Omental fat pad (tissue), 4 donors: ENCODE results near the gene CTAG2. TPM values are rescaled to one million over a fixed set of nuclear protein-coding genes. Genes with fewer than 3 reads are reported as not detected.

Source experiments
- ATAC-seq: fragments of 150-250 bp; one replicate; pipeline ENCODE4 v1.9.1; 2016; ENCODE audit warnings: mild to moderate bottlenecking, moderate library complexity; ENCODE audit not compliant: low FRiP score
- DNase-seq: peaks from one replicate; pipeline ENCODE4 v3.0.0-alpha.2; 2019; ENCODE audit warnings: low spot score
- small RNA-seq: library from RNA; depleted of rRNA; stranded (forward); fragments of <200 nt; gene quantifications from one replicate; pipeline ENCODE3, GENCODE V24; 2016
- total RNA-seq, 4 donors: library from RNA; depleted of rRNA; stranded (reverse); fragments of >200 nt; gene quantifications; one replicate each; pipeline ENCODE4 v1.1.0, GENCODE V29; 2016
- TF ChIP-seq, protein P1 (sequence below), 3 donors: fragments of 450-650 bp; IDR thresholded peaks; one replicate each; pipeline ENCODE4 v1.5.1; 2016 to 2017; ENCODE audit warnings: antibody characterized with exemption in 3 of 3, mild to moderate bottlenecking in 3 of 3, moderate library complexity in 2 of 3

Gene CTAG2
- total RNA-seq, 4 donors from 2014 or later = not detected

DNA sequence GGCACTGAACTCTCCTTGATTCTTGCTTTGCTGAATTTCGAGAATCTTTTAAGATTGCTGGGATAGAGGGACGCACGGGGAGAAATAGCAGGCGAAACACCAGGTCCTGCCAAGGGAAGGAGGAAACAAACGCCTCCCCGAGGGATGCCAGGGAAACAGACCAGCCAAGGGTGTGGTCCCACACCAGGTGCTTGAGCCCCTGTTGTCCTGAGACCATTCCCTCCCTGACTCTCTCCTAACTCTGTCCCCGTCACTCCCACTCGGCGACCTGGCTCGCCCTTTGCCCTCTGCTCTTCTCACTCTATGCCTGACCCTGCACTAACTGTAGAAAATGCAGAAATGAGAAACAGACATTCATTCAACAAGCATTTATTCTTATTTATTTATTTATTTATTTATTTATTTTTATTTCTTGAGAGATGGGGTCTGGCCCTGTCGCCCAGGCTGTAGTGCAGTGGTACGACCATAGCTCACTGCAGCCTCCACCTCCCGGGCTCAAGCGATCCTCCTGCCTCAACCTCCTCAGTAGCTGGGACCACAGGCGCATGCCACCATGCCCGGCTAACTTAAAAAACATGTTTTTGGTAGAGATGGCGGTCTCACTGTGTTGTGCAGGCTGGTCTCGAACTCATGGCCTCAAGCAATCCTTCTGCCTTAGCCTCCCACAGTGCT is 50.5 kb downstream of the CTAG2 start:
- TF ChIP-seq, protein P1, sequence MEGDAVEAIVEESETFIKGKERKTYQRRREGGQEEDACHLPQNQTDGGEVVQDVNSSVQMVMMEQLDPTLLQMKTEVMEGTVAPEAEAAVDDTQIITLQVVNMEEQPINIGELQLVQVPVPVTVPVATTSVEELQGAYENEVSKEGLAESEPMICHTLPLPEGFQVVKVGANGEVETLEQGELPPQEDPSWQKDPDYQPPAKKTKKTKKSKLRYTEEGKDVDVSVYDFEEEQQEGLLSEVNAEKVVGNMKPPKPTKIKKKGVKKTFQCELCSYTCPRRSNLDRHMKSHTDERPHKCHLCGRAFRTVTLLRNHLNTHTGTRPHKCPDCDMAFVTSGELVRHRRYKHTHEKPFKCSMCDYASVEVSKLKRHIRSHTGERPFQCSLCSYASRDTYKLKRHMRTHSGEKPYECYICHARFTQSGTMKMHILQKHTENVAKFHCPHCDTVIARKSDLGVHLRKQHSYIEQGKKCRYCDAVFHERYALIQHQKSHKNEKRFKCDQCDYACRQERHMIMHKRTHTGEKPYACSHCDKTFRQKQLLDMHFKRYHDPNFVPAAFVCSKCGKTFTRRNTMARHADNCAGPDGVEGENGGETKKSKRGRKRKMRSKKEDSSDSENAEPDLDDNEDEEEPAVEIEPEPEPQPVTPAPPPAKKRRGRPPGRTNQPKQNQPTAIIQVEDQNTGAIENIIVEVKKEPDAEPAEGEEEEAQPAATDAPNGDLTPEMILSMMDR (IDR thresholded peaks at IDR 0.05) = no peak
- ATAC-seq (no peak), DNase-seq (no peak)

DNA sequence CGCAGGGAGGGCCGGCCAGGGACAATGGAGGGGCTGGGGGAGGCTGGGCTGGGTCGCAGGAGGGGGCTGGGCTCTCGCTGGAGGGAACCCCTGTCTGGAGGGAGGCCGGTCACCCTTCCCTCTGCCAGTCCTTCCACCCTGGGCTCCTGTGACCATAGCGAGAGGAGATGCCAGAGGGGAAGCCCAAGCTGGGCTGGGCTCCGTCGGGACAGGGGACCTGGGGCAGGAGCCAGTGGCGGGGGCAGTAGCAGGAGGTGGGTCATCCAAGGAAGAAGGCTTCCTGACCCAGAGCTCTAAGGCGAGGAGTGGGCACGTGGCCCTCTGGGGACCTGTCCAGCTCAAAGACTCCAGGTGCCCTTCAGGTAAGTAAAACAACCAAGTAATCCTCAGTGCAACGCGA is 51.2 kb downstream of the CTAG2 start:
- TF ChIP-seq, protein P1 (IDR thresholded peaks at IDR 0.05) = no peak
- DNase-seq = no peak
- no peak for ATAC-seq

Small RNA genes lying within 50 kb of the gene (small RNA-seq; reads per million reads assigned to genes)
- gene AC244090.1 = not detected
- not detected for gene AC244107.2

Other genes starting within 250 kb of the CTAG2 start
- 10 to 100 TPM; 33.4 to 47.3 (median 38.8) TPM for gene DNASE1L1, start 244.3 kb downstream of the CTAG2 start, total RNA-seq
- gene TAFAZZIN, start 242.0 kb downstream of the CTAG2 start, total RNA-seq = 10 to 100 TPM; 20.8 to 76.3 (median 33.1) TPM
- gene ATP6AP1, start 224.9 kb downstream of the CTAG2 start, total RNA-seq = 10 to 100 TPM; 23.8 to 51.8 (median 37.2) TPM
- gene GDI1, start 216.4 kb downstream of the CTAG2 start, total RNA-seq = 100 to 1,000 TPM in 2 of 4 donors, 10 to 100 TPM in 2; 75.3 to 119 (median 96.9) TPM
- gene FAM50A, start 209.4 kb downstream of the CTAG2 start, total RNA-seq = 10 to 100 TPM; 49.2 to 83.2 (median 74.9) TPM
- 10 to 100 TPM in 2 of 4 donors, 1 to 10 TPM in 2; 9.7 to 16.9 (median 11.3) TPM for gene PLXNA3, start 195.3 kb downstream of the CTAG2 start, total RNA-seq
- 10 to 100 TPM; 12.0 to 26.6 (median 19.7) TPM for gene LAGE3, start 174.3 kb downstream of the CTAG2 start, total RNA-seq
- 10 to 100 TPM; 21.3 to 43.0 (median 34.0) TPM for gene UBL4A, start 167.0 kb downstream of the CTAG2 start, total RNA-seq
- gene SLC10A3, start 162.9 kb downstream of the CTAG2 start, total RNA-seq = 10 to 100 TPM; 22.9 to 29.7 (median 26.9) TPM
- 10 to 100 TPM; 27.7 to 58.3 (median 34.7) TPM for gene FAM3A, start 137.3 kb downstream of the CTAG2 start, total RNA-seq
- 10 to 100 TPM; 42.1 to 76.7 (median 58.5) TPM for gene G6PD, start 106.7 kb downstream of the CTAG2 start, total RNA-seq
- gene IKBKG, start 106.0 kb downstream of the CTAG2 start, total RNA-seq = 10 to 100 TPM in 3 of 4 donors, 1 to 10 TPM in 1; 7.5 to 15.4 (median 12.3) TPM
- not detected for gene CTAG1A, start 68.4 kb downstream of the CTAG2 start, total RNA-seq
- gene CTAG1B, start 34.3 kb downstream of the CTAG2 start, total RNA-seq = not detected
- gene GAB3, start 97.5 kb upstream of the CTAG2 start, total RNA-seq = 10 to 100 TPM in 3 of 4 donors, 1 to 10 TPM in 1; 4.7 to 22.5 (median 14.8) TPM
- 100 to 1,000 TPM in 1 of 4 donors, 10 to 100 TPM in 3; 29.8 to 125 (median 35.9) TPM for gene DKC1, start 109.3 kb upstream of the CTAG2 start, total RNA-seq
- gene MPP1, start 151.9 kb upstream of the CTAG2 start, total RNA-seq = 100 to 1,000 TPM in 1 of 4 donors, 10 to 100 TPM in 3; 41.8 to 162 (median 45.5) TPM
- 1 to 10 TPM in 1 of 4 donors, not detected in 3; 7.3 TPM for gene SMIM9, start 181.1 kb upstream of the CTAG2 start, total RNA-seq
- gene F8A1, start 232.8 kb upstream of the CTAG2 start, total RNA-seq = 1 to 10 TPM in 3 of 4 donors, under 1 TPM in 1; 0.63 to 9.7 (median 5.5) TPM